NCI-H2029 (cell line): Measurements from ENCODE around the gene CNOT11.
"Not testable (repeated sequence)": the region's sequence is repeated elsewhere in the genome, so short reads cannot be mapped to it uniquely, and the experiment has no call there.

Experiments used
- DNase-seq: peaks from one replicate; lab custom pipeline; 2025; lab: John Stamatoyannopoulos, UW

CNOT11 gene

DNA sequence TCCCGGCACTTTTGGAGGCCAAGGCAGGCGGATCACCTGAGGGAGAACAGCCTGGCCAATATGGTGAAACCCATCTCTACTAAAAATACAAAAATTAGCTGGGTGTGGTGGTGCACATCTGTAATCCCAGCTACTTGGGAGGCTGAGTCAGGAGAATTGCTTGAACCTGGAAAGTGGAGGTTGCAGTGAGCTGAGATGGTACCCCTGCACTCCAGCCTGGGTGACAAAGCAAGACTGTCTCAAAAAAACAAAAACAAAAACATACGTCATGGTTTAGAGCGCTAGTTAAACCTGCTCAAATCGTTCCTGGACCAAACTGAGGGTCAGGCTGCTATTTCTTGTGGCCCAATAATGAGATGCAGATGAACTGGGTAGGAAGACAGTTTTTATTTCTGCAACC lies 7.2 kb upstream of the CNOT11 start:
- DNase-seq = not testable (repeated sequence)

DNA sequence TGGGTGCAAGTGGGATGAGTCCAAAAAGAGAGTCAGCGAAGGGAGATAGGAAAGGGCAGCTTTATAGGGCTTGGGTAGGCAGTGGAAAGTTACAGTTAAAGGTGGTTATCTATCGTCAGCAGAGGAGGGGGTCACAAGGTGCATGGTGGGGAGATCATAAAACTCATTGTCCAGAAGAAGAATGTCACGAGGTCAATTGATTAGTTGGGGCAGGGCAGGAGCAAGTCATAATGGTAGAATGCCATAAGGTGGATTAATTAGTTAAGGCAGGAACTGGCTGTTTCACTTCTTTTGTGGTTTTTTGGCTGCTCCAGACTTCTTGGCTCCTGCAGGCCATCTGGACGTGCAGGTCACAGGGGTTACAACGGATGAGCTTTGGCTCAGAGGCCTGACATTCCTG lies 3.9 kb upstream of the CNOT11 start:
- not testable (repeated sequence) for DNase-seq

DNA sequence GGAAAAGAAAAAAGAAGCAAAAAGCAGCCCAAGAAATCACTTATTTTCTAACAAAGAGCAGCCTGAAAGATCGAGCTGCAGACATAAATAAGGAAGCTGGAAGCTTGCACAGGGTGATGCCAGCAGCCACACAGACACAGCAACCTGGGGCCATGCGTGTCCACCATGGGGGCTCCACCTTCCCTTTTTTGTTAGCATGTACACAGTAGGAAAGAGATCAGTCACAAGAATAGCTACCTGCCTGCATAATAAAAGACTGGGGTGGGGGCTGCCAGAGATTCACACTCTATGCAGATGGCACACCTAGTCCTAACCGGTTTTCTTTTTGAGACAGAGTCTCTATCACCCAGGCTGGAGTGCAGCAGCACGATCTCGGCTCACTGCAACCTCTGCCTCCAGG lies 2.9 kb upstream of the CNOT11 start:
- DNase-seq = no peak

DNA sequence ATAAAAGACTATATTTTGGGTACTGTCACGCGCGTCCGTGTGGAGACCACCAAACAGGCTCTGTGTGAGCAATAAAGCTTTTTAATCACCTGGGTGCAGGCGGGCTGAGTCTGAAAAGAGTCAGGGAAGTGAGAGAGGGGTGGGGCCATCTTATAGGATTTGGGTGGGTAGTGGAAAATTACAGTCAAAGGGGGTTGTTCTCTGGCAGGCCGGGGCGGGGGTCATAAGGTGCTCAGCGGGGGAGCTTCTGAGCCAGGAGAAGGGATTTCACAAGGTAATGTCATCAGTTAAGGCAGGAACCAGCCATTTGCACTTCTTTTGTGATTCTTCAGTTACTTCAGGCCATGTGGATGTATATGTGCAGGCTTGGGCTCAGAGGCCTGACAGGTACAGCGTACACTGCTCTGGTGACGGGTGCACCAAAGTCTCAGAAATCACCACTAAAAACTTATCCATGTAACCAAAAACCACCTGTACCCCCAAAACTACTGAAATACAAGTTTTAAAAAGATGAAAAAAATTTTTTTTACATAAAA lies 1.4 kb upstream of the CNOT11 start:
- DNase-seq = not testable (repeated sequence)

DNA sequence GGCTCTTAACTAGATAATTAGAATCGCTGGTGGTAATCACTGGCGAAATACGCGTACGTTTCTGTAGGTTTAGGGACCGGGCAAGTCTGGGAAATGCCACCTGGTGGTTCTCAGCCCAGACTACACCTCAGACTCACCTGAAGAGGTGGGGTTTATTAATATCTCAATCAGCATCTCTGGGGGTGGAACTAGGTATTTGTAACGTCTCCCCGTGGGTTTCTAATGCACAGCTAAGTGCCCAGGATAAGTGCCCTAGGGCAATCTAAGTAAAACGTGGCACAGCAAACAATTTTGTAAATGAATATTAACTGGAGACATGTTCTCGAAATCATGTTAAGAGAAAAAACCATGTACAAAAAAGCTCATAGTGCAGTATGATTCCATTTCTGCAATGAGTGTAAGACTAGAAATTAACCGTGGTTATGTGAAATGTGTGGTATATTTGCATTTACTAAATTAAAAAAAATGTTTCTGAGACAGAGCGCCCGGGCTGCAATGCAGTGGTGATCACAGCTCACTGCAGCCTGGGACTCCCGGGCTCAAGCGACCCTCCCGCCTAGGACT lies 760 bp upstream of the CNOT11 start:
- DNase-seq = peak; percentile 80

DNA sequence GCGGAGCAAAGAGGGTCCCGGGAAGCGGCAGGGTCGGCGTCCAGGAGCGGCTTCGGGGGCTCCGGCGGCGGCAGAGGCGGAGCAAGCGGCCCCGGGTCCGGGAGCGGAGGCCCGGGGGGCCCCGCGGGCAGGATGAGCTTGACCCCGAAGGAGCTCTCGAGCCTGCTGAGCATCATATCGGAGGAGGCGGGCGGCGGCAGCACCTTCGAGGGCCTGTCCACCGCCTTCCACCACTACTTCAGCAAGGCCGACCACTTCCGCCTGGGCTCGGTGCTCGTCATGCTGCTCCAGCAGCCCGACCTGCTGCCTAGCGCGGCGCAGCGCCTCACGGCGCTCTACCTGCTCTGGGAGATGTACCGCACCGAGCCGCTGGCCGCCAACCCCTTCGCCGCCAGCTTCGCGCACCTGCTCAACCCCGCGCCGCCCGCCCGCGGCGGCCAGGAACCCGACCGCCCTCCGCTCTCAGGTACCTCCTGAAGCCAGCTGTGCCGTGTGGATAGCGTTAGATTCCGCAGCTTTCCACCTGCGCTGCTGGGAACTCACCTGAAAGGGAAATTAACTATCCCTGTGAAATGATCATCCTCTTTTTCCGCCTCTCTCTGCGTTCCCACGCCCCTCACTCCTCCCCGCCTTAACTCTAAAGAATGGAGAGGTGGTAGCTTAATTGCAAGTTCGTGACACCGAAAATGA lies 472 bp downstream of the CNOT11 start:
- peak; percentile 48 for DNase-seq

DNA sequence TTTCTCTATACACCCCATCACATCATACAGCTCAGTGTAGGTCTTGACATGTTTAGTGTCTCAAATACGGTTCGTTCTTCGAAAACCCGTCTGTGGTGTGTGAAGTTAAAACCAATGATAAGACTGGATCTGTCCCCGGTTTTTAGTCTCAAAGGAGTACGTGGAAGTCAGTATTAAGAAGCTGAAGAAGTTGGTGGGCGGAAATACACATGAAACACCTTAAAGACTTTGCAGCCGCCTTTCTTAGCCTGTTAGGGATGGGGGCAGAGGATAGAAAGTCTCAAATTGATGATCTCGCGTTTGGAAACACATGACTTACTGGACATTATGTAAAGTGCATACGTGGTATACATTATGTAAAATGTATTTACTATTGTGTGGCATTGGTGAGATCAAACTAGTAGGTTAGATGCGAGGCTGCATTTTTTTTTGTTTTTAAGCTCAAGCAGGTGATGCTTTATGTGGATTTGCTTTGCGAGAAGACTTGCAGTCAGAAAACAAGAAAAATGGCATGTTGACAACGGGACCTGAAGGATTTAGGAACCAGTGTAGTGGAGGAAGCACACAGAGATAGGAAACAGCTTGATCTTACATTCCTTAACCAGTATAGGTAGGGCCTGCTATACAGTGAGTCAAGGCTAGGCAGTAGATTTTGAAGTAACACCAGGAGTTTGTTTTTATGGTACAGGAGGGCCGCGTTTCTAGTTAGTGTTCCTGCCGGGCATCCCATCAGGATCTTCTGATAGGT lies 1.2 kb downstream of the CNOT11 start:
- DNase-seq = no peak

DNA sequence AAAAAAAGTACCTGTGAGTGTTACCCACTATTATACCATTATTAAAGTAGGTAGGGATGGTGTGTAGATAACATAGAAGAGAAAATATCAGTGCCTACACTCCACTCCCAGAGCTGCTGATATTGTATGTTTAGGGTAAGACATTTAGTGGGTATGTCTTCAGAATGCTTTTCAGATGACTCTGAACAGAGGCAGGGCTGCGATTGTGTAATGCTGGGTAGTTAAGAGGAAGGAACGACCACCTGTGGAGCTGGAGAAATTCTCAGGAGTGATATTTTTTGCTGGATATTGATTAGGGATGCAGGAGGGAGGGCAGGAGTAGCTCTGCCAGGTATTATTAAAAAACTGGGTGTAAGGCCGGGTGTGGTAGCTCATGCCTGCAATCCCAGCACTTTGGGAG lies 2.8 kb downstream of the CNOT11 start:
- no peak for DNase-seq

DNA sequence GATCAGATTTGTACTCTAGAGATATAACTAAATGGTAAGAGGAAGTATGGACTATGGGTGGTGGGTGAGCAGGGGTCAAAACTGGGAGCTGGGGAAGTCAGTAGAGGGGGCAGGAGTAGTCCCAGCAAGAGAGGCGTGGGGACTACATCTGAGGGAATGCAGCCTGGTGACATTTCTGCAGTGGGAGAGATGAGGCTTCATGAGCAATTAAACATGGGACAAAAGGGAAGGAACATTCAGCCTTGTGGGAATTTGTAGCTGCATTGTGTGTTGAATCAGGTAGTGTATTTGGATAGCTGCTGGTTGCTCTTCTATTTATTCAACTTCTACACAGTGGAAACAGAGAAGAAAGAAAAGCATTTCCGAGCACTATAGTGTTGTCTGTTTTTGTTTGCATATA lies 3.6 kb downstream of the CNOT11 start:
- DNase-seq = no peak

DNA sequence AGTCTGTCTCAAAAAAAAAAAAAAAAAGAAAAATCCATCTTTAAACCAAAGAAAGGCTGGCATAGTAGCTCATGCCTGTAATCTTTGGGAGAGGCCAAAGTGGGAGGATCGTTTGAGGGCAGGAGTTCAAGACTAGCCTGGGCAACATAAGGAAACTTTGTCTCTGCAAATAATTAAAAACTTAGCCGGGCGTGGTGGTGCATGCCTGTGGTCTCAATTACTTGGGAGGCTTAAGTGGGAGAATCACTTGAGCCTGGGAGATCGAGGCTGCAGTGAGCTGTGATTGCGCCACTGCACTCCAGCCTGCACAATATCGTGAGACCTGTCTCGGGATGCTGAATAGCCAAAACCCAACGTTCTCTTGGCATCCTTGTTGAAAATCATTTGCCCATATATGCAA lies 6.1 kb downstream of the CNOT11 start:
- no peak for DNase-seq

DNA sequence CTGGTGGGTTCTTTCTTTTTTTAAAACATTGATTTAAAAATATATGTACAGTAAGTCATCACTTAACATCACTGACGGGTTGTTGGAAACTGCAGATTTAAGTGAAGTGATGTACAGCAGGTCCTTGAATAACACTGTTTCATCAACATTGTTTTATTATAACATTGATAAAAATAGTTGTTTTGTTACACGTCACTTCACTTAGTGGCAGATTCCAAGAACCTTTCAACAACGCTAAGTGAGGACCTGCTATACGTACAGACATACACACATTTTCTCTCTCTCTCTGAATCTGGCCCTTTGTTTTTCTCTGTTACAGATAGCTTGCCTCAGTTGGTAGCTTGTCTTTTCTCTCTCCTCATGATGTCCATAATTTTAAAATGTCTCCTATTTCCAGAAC lies 9.5 kb downstream of the CNOT11 start:
- DNase-seq = no peak

DNA sequence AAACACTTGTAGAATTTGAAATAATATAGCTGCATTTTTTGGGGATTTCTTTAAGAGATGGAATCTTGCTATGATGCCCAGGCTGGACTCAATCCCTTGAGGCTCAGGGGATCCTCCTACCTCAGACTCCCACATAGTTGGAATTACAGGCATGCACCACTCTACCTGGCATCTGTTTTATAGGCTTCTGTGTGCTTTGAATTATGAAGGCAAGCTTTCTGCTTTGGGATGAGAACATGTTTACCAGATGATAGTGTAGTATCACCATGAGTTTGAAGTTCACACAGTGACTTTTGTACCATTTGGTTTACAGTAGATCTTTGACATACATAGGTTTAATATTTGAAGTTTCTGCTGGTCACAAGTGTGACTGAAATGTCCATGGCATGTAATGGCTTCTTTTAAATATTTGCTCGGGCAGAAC lies 10.7 kb downstream of the CNOT11 start:
- DNase-seq = no peak

DNA sequence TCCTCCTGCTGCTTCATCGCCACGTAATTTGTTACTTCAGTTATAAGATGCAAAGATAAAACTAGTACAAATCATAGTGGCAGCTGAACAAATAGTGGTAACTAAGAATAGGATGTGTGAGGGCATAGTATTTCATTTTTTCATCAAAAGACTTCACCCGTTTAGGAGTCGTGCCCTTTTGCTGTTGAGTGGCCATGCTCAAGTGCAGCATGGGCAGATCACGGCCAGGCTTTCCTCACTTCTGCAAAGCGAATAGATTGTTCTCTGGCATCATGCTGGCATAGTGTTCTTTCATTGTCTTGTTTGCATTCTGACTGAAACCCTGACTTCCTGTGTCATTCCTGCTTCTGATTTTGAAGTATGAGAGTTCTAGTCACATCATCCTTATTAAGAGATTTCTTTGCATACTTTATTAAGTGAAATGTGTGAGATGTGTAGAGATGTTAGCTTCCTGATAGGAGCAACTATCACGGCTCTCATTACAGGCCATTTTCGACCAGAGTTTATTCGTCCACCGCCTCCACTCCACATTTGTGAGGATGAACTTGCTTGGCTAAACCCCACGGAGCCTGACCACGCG lies 11.8 kb downstream of the CNOT11 start:
- DNase-seq = no peak

DNA sequence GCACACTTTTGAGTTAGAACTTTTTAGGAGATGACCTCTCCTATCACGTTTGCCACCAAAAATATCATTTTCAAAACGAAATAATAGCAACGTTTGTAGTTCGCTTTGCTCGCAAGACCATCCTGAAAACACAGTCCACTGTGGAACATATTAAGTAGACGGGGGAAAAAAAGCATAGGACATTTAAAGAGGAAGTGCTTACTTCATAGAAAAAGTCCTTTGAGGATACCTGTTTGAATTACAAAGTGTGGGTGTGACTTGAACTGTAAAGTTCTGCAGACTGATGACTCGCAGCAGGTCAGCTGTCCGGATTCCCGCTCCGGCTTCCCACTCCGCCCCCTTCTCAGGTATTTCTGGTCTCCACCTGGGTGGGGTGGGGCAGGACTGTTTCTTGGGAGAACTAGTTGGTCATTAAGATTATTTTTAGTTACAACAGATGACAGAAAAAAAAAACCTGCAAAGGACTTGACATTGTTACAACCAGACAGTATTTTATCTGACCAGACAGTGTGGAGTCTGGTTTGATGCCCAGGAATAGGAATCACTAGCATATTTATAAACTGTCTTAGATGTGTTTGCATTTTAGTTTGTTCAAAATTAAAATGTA lies 13.3 kb downstream of the CNOT11 start:
- no peak for DNase-seq

DNA sequence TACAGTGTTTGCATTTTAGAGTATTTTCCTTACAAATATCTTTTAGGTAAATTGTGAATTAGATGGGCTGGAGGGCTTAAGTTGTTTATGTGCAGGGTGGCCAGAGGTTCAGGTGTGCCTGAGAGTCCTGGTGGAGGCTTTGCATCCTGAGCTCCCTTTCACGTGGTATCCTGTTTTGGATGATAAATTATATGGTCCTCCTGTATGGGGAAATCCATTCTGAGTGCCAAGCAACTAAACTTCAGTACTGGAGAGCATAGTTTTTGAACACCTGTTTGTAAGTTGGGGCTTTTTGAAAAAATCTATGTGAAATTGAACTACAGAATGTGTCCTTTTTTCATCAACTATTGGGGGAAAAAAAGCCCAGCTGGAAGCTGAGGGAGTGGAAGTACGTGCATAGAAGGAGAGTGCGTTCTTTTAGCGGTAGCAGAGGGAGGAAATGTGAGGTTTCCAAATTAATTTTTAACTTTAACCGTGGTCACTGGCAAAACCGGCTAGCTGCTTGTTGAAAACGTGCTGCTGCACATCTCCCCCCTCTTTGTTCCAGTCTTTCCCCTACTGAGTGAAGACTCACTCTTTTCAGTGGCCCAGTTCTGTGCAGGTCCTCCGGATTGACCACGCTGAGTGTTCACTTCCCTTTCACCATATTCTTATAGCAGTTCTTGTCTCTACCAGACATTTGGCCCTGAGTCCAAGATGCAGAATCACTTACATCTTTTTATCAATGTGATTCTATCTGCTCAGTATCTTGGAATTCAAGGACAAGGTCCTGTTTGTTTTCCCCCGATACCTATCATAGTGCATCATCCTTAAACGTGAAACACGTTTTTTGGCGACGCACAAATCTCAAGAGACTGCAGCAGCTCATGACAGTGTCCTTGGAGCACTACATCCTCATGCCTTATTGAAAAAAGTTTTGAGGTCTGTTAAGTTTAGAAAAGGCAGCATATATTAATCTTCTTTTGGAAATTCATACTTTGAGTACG lies 15.3 kb downstream of the CNOT11 start:
- DNase-seq = no peak

DNA sequence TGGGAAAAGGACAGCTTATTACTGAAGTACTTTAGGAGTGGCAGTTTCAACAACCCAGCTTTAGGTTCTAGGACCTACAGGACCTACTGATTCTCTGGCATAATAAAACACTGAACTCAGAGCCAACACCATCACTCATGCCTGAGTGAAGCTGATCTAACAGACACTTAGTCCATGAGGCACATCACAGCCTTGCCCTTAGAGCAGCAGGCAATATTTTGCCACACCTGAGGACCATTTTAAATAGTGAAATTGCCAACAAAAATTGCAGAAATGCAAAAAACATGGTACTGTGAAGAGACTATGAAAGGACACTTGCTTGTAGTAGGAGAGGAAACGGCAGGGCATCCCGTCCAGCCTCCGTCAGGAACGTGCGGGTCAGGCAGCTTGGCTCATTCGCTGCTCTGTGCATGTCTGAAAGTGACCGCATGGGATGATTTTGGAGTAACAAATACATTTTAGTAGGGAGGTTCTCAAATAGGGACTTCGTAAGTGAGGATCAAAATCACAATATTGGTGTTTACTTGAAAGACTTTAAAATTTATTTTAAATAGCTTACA lies 18.1 kb downstream of the CNOT11 start:
- no peak for DNase-seq

DNA sequence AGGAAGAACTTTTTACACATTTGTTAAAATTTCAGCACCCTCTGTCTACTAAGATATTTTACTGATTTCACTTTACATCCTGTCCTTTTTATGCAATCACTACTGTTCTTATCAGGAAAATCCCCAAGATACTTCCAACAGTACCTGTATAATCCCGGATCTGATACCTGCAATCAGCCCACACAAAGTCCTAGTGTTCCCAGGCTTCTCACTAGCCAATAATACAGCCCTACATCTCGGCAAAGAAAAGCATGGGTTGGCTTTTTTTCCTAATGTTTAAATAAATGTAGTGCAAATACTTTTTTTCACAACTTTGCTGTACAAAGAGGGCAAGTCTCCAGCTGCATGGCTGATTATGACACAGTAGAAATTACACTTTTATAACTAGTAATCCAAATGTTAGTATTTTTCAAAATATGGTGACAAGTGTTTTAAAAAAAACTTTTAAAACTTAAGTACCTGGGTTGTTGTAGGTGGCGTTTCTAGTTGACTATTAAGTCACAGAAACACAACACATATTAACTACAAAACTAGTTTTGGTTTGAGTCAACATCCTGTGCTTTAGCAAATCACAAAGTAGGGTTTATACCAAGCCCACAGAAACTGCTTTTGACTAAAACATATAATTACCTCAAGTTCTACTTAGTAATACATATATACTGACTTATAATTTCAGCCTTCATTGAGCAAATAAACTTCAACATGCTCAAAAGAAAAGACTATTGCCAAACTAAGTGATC lies 19.5 kb downstream of the CNOT11 start:
- no peak for DNase-seq

DNA sequence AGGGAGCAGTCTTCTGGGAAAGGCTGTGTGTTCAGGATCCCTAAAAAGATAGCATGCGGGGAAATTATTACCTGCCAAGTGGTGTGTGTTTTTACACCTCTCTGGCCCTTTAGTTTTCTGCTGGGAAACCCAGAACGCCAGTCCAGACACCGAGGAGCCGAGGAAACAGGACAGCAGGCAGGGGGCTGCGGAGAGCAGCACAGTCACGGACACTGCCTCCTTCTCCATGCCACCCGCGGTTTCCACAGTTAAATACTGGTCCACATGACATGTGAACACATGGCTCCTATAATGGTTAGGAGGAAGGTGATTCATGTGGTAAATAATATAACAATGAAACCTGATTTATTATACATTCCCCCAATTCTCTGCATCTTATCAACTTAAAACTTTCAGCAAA lies 20.4 kb downstream of the CNOT11 start:
- DNase-seq = no peak

DNA sequence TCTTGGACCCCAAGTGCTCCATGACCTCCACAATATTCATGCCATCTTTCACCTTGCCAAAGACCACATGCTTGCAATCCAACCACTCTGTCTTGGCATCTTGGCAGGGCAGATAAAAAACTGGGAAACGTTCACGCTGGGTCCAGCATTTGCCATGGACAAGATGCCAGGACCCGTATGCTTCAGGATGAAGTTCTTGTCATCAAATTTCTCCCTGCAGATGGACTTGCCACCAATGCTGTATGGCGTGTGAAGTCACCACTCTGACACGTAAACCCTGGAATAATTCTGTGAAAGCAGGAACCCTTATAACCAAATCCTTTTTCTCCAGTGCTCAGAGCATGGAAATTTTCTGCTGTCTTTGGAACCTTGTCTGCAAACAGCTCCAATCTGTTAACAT lies 21.5 kb downstream of the CNOT11 start:
- DNase-seq = no peak

DNA sequence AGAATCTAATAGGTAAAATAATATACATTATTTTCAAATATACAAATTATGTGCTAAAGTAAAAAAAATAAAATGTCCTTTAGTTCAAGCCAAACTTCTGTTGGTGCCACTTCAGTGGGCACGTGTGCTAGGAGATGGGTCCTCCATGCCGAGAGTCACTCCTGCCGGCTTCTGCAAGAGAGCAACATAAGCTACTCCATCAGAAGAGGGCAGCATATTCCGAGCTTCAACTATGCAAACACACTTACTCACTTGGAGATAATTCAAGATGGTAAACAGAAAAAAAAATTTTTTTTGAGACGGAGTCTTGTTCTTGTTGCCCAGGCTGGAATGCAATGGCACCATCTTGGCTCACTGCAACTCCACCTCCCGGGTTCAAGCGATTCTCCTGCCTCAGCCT lies 24.4 kb downstream of the CNOT11 start:
- DNase-seq = no peak
